Activated T-helper 2 cell treated with anti-CD3 and anti-CD28 coated beads, Interferon-gamma antibody, Interleukin-2, Interleukin-4, amounts not matched to agents 10 μg/mL and 5 μg/mL and 100 μg/mL, durations not matched to agents 14 hours and 24 hours and 36 hours (primary cell): Measurements from ENCODE around the gene SON. TPM values are rescaled to one million over a fixed set of nuclear protein-coding genes. Genes with fewer than 3 reads are reported as not detected.
"Not testable (repeated sequence)": the region's sequence is repeated elsewhere in the genome, so short reads cannot be mapped to it uniquely, and the experiment has no call there.

ENCODE experiments used
- DNase-seq: peaks from one replicate; pipeline ENCODE4 v3.0.0; 2021; ENCODE audit warnings: low spot score
- H3K27ac Mint-ChIP-seq: one replicate; pipeline ENCODE4 v1.8.0; 2021; ENCODE audit warnings: mixed read lengths
- H3K27me3 Mint-ChIP-seq: one replicate; pipeline ENCODE4 v1.8.0; 2021; ENCODE audit warnings: low read depth, mixed read lengths
- H3K36me3 Mint-ChIP-seq: one replicate; pipeline ENCODE4 v1.8.0; 2021; ENCODE audit warnings: low read depth, mixed read lengths
- H3K4me1 Mint-ChIP-seq: one replicate; pipeline ENCODE4 v1.8.0; 2021; ENCODE audit warnings: low read depth, mixed read lengths
- H3K4me3 Mint-ChIP-seq: one replicate; pipeline ENCODE4 v1.8.0; 2021; ENCODE audit warnings: low read depth, mild to moderate bottlenecking, moderate library complexity, mixed read lengths
- H3K9me3 Mint-ChIP-seq: one replicate; pipeline ENCODE4 v1.8.0; 2021; ENCODE audit warnings: mixed read lengths
- intact Hi-C: fragments of 100-400 bp; cut with micrococcal nuclease; formaldehyde crosslinking; loops from one replicate; pipeline ENCODE4 v1.15.1; 2023
- total RNA-seq: library from RNA; stranded (reverse); gene quantifications from 2 replicates; pipeline ENCODE4 v1.2.3, GENCODE V29; 2022

SON gene, protein sequence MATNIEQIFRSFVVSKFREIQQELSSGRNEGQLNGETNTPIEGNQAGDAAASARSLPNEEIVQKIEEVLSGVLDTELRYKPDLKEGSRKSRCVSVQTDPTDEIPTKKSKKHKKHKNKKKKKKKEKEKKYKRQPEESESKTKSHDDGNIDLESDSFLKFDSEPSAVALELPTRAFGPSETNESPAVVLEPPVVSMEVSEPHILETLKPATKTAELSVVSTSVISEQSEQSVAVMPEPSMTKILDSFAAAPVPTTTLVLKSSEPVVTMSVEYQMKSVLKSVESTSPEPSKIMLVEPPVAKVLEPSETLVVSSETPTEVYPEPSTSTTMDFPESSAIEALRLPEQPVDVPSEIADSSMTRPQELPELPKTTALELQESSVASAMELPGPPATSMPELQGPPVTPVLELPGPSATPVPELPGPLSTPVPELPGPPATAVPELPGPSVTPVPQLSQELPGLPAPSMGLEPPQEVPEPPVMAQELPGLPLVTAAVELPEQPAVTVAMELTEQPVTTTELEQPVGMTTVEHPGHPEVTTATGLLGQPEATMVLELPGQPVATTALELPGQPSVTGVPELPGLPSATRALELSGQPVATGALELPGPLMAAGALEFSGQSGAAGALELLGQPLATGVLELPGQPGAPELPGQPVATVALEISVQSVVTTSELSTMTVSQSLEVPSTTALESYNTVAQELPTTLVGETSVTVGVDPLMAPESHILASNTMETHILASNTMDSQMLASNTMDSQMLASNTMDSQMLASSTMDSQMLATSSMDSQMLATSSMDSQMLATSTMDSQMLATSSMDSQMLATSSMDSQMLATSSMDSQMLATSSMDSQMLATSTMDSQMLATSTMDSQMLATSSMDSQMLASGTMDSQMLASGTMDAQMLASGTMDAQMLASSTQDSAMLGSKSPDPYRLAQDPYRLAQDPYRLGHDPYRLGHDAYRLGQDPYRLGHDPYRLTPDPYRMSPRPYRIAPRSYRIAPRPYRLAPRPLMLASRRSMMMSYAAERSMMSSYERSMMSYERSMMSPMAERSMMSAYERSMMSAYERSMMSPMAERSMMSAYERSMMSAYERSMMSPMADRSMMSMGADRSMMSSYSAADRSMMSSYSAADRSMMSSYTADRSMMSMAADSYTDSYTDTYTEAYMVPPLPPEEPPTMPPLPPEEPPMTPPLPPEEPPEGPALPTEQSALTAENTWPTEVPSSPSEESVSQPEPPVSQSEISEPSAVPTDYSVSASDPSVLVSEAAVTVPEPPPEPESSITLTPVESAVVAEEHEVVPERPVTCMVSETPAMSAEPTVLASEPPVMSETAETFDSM (N-terminal part only)
- total RNA-seq = 345 and 376 TPM in 2 replicates

DNA sequence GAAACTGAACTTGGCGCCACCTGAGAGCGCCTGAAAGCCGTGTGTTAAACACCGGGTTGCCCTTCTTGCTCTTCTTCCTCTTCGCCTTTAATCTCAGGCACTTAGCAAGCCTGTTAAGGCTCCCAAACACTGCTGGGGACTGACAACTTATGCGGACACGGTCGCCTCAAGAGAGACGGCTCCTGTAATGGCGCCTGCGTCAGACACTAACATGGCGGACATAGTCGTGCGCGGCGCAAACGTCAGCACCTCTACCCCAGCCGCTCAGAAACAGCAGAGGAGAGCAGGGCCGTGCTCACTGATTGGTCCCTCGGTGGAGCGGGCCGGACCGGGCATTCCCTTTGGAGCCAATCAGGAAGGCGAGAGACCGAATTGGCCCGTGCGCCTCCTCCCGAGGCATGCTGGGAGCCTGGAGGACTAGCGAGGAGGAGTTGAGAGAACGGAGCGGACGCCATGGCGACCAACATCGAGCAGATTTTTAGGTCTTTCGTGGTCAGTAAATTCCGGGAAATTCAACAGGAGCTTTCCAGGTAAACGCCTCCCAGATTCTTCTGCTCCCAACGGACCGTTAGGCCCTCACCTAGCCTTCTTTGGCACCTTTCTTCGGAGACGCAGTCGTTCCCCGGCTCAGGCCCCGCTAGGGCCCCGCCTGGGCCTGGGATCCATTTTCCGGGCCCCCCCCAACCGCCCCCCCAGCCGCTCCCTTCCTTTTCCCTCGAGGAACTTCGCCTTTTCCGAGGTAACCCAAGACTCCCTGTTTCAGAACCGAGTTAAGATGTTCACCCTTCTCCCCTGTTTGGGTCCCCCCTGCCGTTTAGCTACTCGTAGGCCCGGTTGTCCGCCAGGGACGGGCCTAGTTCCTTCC, at the start of gene SON:
TSS of gene SON (plus strand) at position 399 of the 865 bp plus-strand sequence. CDS start at position 454, 55 bp downstream.
- no peaks in the 10 kb centered on the region for H3K27me3 Mint-ChIP-seq
- H3K36me3 Mint-ChIP-seq = peaks cover 56% of the 10 kb centered on the region
- peak within 1 kb of the TSS; percentile 100 for H3K27ac Mint-ChIP-seq
- peak; percentile 98 for DNase-seq
- intact Hi-C loops = loop anchor here (1.0 to 5.0 kb wide), 7 partner anchors 24 to 771 kb away; partner anchors contain the start of genes CRYZL1, DNAJC28, DONSON and IFNAR2
- peak within 1 kb of the TSS; percentile 95 for H3K4me3 Mint-ChIP-seq
- H3K4me1 Mint-ChIP-seq = peaks cover 31% of the 10 kb centered on the region
- H3K9me3 Mint-ChIP-seq = no peaks in the 10 kb centered on the region

DNA sequence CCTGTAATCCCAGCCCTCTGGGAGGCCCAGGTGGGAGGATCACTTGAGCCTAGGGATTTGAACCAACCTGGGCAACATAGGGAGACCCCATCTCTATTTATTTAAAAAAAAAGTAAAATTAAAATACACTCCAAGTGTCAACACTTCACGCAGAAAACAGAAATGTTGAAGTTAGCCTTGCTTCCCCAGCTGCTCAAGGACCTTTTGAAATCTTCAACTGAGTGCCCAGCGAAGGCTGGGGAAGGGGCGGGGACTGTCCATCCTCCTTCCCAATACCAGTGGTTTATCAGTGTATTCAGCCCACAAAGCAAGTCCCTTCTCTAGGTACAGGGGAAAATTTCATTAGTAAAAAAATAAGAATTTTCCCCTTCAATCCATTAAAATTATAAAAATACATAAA, 49.1 kb upstream of the SON start:
- H3K4me1 Mint-ChIP-seq = peaks cover 9% of the 10 kb centered on the region
- peak overlapping the region; percentile 51 for H3K4me3 Mint-ChIP-seq
- H3K36me3 Mint-ChIP-seq = no peaks in the 10 kb centered on the region
- H3K27me3 Mint-ChIP-seq = peaks cover 12% of the 10 kb centered on the region
- DNase-seq = no peak
- no peak overlapping the region for H3K27ac Mint-ChIP-seq
- intact Hi-C loops = loop anchor here (5.0 kb wide), 1 partner anchor 149 kb away; the partner anchor contains the start of genes CRYZL1 and ITSN1
- H3K9me3 Mint-ChIP-seq = no peaks in the 10 kb centered on the region

DNA sequence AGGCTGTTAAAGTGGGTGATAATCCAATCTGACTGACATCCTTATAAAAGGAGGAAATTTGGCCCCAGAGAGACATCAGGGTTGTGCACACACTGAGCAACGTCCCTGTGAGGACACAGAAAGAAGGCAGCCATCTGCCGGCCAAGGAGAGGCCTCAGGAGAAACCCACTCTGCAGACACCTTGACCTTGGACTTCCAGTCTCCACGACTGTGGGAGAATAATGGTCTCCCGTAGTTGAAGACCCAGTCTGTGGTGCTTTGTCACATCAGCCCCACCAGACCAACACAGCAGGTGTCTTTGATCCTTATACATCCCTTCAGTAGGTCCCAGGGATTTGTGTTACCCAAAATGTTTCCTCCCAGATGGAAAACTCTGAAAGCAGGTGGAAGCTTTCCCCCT, 47.1 kb upstream of the SON start:
- H3K4me3 Mint-ChIP-seq = no peak overlapping the region
- no peak for DNase-seq
- peaks cover 8% of the 10 kb centered on the region for H3K4me1 Mint-ChIP-seq
- H3K9me3 Mint-ChIP-seq = no peaks in the 10 kb centered on the region
- no peaks in the 10 kb centered on the region for H3K36me3 Mint-ChIP-seq
- peaks cover 6% of the 10 kb centered on the region for H3K27me3 Mint-ChIP-seq
- intact Hi-C loops = no loop called here
- H3K27ac Mint-ChIP-seq = no peak overlapping the region

DNA sequence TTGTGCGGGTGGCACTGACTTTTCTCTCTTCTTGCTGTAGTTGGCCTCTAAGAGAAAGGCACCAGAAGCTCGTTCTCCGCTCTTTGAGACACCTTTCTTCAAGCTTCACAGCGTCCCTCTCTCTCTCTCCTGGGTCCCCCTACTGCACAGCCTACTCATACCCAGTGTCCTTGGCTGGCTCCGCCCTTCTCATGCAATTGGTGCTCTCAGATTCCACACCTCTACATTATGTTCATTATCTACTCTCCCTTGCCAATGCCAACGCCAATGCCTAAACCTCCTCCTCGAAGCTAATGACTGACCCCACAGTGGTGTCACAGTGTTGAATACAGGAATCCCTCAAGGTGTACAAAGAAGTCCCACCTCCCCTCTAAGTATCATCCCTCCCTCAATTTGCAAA, 46.5 kb upstream of the SON start:
- no peaks in the 10 kb centered on the region for H3K9me3 Mint-ChIP-seq
- peaks cover 4% of the 10 kb centered on the region for H3K4me1 Mint-ChIP-seq
- H3K36me3 Mint-ChIP-seq = no peaks in the 10 kb centered on the region
- no peak for DNase-seq
- H3K27me3 Mint-ChIP-seq = peaks cover 6% of the 10 kb centered on the region
- no peak overlapping the region for H3K27ac Mint-ChIP-seq
- intact Hi-C loops = no loop called here
- H3K4me3 Mint-ChIP-seq = no peak overlapping the region

DNA sequence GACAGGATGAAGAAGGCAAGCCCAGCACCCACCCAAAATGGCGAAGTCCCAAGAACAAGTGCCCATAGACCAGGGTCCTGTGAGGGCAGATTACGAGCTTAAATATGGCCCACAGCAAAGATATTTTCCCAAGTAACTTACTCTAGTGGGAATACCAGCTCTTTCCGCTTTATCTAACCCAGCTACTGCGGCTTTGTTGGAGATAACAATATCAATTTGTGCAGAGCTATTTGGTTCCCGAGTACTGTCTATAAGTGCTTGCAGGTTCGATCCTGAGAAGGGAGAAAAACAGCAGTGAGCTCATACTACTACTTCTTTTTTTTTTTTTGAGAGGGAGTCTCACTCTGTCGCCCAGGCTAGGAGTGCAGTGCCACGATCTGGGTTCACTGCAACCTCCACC, 37.0 kb upstream of the SON start:
- Mint-ChIP-seq H3K27me3 (no peaks in the 10 kb centered on the region), H3K27ac (no peak overlapping the region), H3K4me3 (no peak overlapping the region), H3K36me3 (peaks cover 74% of the 10 kb centered on the region), H3K4me1 (no peaks in the 10 kb centered on the region), H3K9me3 (peaks cover 6% of the 10 kb centered on the region)
- no peak for DNase-seq
- intact Hi-C loops = no loop called here

DNA sequence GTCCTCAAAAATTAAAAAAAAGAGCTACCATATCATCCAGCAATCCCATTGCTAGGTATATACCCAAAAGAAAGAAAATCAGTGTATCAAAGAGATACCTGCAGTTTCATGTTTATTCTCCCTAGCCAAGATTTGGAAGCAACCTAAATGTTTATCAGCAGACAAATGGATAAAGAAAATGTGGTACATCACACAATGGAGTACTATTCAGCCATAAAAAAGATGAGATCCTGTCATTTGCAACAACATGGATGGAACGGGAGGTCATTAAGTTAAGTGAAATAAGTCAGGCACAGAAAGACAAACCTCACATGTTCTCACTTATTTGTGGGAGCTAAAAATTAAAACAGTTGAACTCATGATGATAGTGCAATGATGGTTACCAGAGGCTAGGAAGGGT, 35.8 kb upstream of the SON start:
- DNase-seq, H3K27me3 Mint-ChIP-seq, H3K4me1 Mint-ChIP-seq, H3K4me3 Mint-ChIP-seq, intact Hi-C loops, H3K9me3 Mint-ChIP-seq, H3K27ac Mint-ChIP-seq: not testable (repeated sequence)
- peaks cover 83% of the 10 kb centered on the region for H3K36me3 Mint-ChIP-seq

DNA sequence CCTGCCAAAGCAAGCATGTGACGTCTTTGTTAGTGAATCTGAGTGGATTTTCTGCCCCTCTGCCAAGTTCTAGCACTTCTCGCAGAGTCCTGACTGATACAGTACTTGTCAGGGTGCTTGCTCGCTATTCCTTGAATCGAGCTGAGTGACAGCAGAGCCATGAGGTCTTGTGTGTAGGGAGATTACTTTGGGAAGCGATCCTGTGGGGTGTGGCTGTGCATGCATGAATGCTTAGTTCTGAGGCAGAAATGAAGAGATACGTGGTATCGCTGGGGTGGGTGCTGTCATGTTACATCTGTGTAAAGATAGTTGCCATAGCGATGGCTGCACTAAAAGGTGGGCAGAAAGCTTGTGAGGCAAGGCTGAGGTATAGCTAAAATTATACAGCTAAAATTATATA, 32.0 kb upstream of the SON start:
- intact Hi-C loops = no loop called here
- Mint-ChIP-seq H3K4me3 (no peak overlapping the region), H3K27ac (no peak overlapping the region)

DNA sequence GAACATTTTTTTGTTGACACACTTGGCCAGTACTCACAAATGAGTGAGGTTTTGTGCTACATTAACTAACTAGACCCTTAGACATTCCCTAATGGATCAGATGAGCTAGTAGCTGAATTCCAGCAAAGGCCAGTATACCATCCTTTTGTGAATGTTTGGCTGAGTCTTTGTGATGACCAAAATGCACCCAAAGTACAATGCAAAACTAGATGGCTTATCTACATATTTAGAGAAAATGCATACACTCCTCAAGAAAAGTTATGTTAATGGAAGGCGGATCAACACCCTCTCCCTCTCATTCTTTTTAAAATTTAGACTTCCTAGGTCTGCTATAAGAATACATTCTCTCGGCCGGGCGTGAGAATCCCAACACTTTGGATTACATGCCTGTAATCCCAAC, 31.2 kb upstream of the SON start:
- Mint-ChIP-seq H3K36me3 (peaks cover 76% of the 10 kb centered on the region), H3K9me3 (peaks cover 6% of the 10 kb centered on the region), H3K27ac (no peak overlapping the region), H3K27me3 (no peaks in the 10 kb centered on the region), H3K4me3 (no peak overlapping the region), H3K4me1 (peaks cover 11% of the 10 kb centered on the region)
- intact Hi-C loops = no loop called here
- no peak for DNase-seq

More for the DNA sequence above, 32.0 kb upstream of the SON start:
- DNase-seq = no peak
- Mint-ChIP-seq H3K9me3 (peaks cover 6% of the 10 kb centered on the region), H3K4me1 (peaks cover 11% of the 10 kb centered on the region), H3K36me3 (peaks cover 74% of the 10 kb centered on the region), H3K27me3 (no peaks in the 10 kb centered on the region)

DNA sequence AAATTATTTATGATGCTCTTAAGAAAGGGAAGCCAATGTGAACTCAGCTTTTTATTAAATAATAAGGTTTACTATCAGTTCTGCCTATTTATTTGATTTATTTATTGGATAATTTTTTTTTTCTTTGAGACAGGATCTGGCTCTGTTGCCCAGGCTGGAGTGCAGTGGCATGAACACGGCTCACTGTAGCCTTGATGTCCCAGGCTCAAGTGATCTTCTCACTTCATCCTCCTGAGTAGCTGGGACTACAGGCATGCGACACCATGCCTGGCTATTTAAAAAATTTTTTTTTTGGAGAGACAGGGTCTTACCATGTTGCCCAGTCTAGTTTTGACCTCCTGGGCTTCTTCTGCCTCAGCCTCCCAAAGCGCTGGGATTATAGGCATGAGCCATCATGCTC, 30.4 kb upstream of the SON start:
- no peak for DNase-seq
- Mint-ChIP-seq H3K4me1 (peaks cover 11% of the 10 kb centered on the region), H3K9me3 (no peaks in the 10 kb centered on the region), H3K27me3 (no peaks in the 10 kb centered on the region), H3K27ac (no peak overlapping the region), H3K36me3 (peaks cover 76% of the 10 kb centered on the region), H3K4me3 (no peak overlapping the region)
- intact Hi-C loops = no loop called here

DNA sequence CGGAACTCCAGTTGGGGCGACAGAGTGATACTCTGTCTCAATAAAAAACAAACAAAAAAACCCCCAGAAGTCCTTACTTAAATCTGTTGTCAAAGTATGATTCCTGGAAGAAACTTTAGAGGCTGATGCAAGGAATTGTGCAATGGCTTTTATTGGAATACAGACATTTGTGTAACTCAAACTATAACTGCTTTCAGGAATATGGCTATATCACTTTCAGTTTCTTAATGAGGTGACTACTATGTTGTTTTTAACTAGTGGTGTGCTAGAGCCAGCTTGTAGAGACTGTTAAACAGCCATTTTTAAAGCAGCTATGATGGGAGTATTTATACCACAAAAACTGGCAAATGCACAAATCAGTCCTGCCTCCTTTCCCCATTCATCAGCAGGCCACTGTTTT, 28.6 kb upstream of the SON start:
- no peak for DNase-seq
- peak overlapping the region; percentile 57 for H3K27ac Mint-ChIP-seq
- H3K9me3 Mint-ChIP-seq = no peaks in the 10 kb centered on the region
- no peaks in the 10 kb centered on the region for H3K27me3 Mint-ChIP-seq
- intact Hi-C loops = no loop called here
- peaks cover 75% of the 10 kb centered on the region for H3K36me3 Mint-ChIP-seq
- H3K4me3 Mint-ChIP-seq = no peak overlapping the region
- peaks cover 11% of the 10 kb centered on the region for H3K4me1 Mint-ChIP-seq

DNA sequence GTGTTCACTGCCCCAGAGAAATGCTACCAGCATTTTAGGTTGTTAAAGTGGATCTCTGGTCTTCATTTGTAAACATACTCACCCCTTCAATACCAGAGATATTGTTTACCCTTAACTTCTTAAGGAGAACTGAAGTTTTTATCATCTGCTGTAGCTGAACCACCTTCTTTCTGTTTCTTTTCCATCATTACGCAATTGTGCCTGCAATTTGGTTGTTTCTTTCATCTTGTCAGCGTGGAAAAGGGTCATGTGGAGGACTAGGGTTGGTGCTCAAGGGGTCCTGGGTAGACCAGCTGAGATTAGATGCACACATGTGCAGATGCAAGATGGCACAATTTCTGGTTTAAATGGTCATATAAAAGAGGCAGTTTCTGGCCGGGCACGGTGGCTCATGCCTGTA, 23.9 kb upstream of the SON start:
- H3K4me3 Mint-ChIP-seq = no peak overlapping the region
- no peak for DNase-seq
- H3K27me3 Mint-ChIP-seq = no peaks in the 10 kb centered on the region
- no peaks in the 10 kb centered on the region for H3K9me3 Mint-ChIP-seq
- H3K4me1 Mint-ChIP-seq = peaks cover 11% of the 10 kb centered on the region
- H3K27ac Mint-ChIP-seq = no peak overlapping the region
- peaks cover 69% of the 10 kb centered on the region for H3K36me3 Mint-ChIP-seq
- intact Hi-C loops = no loop called here
